K562 (cell line): Measurements from ENCODE around the gene SIRT3. TPM values are rescaled to one million over a fixed set of nuclear protein-coding genes. Genes with fewer than 3 reads are reported as not detected.

ENCODE experiments used
- ARHGAP35 ChIP-seq: fragments of 450-650 bp; IDR thresholded peaks from 2 replicates; pipeline ENCODE4 v1.6.1; 2018; ENCODE audit not compliant: partially characterized antibody
- DDX20 ChIP-seq: fragments of 450-650 bp; IDR thresholded peaks from 2 replicates; pipeline ENCODE4 v1.6.1; 2016; ENCODE audit warnings: missing genetic modification characterization, low read depth, mild to moderate bottlenecking, missing compliant biosample characterization, moderate library complexity
- ILF3 ChIP-seq: fragments of 450-650 bp; IDR thresholded peaks from 2 replicates; pipeline ENCODE4 v1.6.1; 2018; ENCODE audit warnings: antibody characterized with exemption, mild to moderate bottlenecking, moderate library complexity, borderline replicate concordance
- MYNN ChIP-seq, 2 experiments: sonication (generic); formaldehyde crosslinking in 1 of 2; IDR thresholded peaks; 2 replicates each; pipeline versions ENCODE4 v1.5.0 to v1.6.1; 2016 to 2020; ENCODE audit warnings: antibody characterized with exemption in 1 of 2, missing genetic modification reagents in 1 of 2
- NUFIP1 ChIP-seq: fragments of 450-650 bp; IDR thresholded peaks from 2 replicates; pipeline ENCODE4 v1.6.1; 2018; ENCODE audit not compliant: partially characterized antibody
- PRMT5 ChIP-seq: sonication (generic); formaldehyde crosslinking; IDR thresholded peaks from 2 replicates; pipeline ENCODE4 v1.5.0; 2020; ENCODE audit warnings: missing genetic modification reagents
- PRPF4 ChIP-seq: fragments of 200-400 bp; formaldehyde crosslinking; IDR thresholded peaks from one replicate; pipeline ENCODE4 v1.6.1; 2017; ENCODE audit warnings: low read length, low read depth, mild to moderate bottlenecking; ENCODE audit not compliant: insufficient read depth, poor library complexity, severe bottlenecking
- RREB1 ChIP-seq: fragments of 250-450 bp; sonication (Bioruptor Pico); IDR thresholded peaks from 2 replicates; pipeline ENCODE4 v1.4.0; 2020
- SAP30 ChIP-seq: fragments of 200-600 bp; sonication (generic); IDR thresholded peaks from 2 replicates; pipeline ENCODE4 v1.6.1; 2012; ENCODE audit warnings: borderline replicate concordance, low read depth, mild to moderate bottlenecking, moderate library complexity, low read length, control low read depth, inconsistent platforms; ENCODE audit not compliant: insufficient read depth, poor library complexity, severe bottlenecking
- ZNF133 ChIP-seq: fragments of 250-450 bp; sonication (Bioruptor Pico); IDR thresholded peaks from 2 replicates; pipeline ENCODE4 v1.4.0; 2020; ENCODE audit warnings: mild to moderate bottlenecking
- ZNF778 ChIP-seq: fragments of 450-650 bp; formaldehyde crosslinking; IDR thresholded peaks from 2 replicates; pipeline ENCODE4 v1.4.0; 2020; ENCODE audit warnings: mild to moderate bottlenecking, moderate library complexity
- polyA plus RNA-seq, 8 experiments: library from polyadenylated mRNA; depleted of rRNA in 4 of 8; stranded (reverse) in 5 of 8; unstranded in 3 of 8; fragments of >200 nt; fragmentation: Nextera tagmentation in 2 of 8; fragmentation: Illumina TruSeq in 1 of 8; extraction: Ambion mirVana in 2 of 8; extraction: Trizol in 1 of 8; gene quantifications; 2 replicates each; pipeline versions ENCODE4 v1.2.1 to v1.2.3, GENCODE V29; 2011 to 2014; ENCODE audit warnings: inconsistent platforms in 1 of 8, missing spikeins in 1 of 8
- total RNA-seq, 7 experiments: library from RNA; depleted of rRNA in 6 of 7; stranded (reverse); fragments of >200 nt in 6 of 7; fragmentation: Illumina TruSeq in 2 of 7; extraction: Trizol in 2 of 7; gene quantifications; 2 replicates each; pipeline versions ENCODE4 v1.2.1 to v1.2.3, GENCODE V29; 2011 to 2021; ENCODE audit warnings: low replicate concordance in 1 of 7
- TF ChIP-seq, protein P1 (sequence below): fragments of 450-650 bp; IDR thresholded peaks from 2 replicates; pipeline ENCODE4 v1.6.1; 2016; ENCODE audit warnings: borderline replicate concordance
- TF ChIP-seq, protein P2 (sequence below), 2 experiments: IDR thresholded peaks; 2 replicates each; pipeline ENCODE4 v1.6.1; 2011; ENCODE audit warnings: borderline replicate concordance in 1 of 2, control low read depth in 1 of 2, low read depth in 1 of 2, low read length in 1 of 2, mild to moderate bottlenecking in 1 of 2, mixed read lengths in 1 of 2, moderate library complexity in 1 of 2; ENCODE audit not compliant: insufficient read depth in 1 of 2, insufficient read length in 1 of 2, poor library complexity in 1 of 2, severe bottlenecking in 1 of 2; ENCODE audit errors: extremely low read depth in 1 of 2
- TF ChIP-seq, protein P3 (sequence below): fragments of 250-450 bp; sonication (Bioruptor Pico); IDR thresholded peaks from 2 replicates; pipeline ENCODE4 v1.9.0; 2021; ENCODE audit warnings: mild to moderate bottlenecking, inconsistent platforms

The SIRT3 gene
- total and polyA plus RNA-seq, 9 of the 15 experiments (the other 6 are each of a cell fraction or from before 2014, with no cell fraction given) = 1.9 to 27.5 (median 14.5) TPM

DNA sequence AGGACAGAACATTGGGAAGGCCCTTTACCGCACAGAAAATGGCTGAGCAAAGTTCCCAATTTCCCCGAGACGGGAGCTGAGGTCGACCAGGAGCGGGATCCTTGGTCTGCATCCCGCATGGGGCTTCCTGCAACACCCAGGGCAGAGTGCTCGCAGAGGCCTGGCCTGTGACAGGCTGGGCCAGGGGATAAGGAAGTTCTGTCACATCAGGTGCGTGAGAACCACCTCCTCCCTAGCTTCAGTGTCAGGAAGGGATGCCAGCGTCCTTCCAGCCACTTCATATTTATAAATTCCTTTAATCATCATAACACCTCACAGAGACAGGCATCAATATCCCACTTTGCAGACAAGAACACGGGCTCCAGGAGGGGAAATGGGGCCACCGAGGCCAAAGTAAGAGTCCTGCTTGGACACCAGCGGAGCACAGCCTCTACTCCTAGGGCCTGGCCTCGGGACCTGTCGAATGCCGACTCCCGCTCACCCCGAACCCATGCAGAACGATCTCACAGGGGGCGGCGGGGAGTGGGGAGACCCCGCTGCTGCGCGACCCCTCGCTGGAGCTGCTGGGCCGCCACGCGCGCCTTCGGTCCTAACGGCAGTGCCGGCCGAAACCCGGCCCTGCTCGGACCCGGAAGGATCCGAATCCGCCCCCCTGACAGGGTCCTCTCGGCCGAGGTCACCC lies 29.5 kb downstream of the SIRT3 start (continued):
- TF ChIP-seq ZNF133 (CRISPR knock-in tag) (no peak), NUFIP1 (no peak), ILF3 (peak; percentile 68; the same call in 1 of the 2 replicates), ZNF778 (no peak), ARHGAP35 (no peak), PRMT5 (CRISPR knock-in tag) (peak; percentile 74; the same call in 1 of the 2 replicates), PRPF4 (peak; percentile 44), DDX20 (no peak), RREB1 (CRISPR knock-in tag) (0 out of 2 replicates have a peak, but pooled peaks have one; percentile 10), MYNN (IDR thresholded peaks at IDR 0.05) (no peak), MYNN (CRISPR knock-in tag; IDR thresholded peaks at IDR 0.05) (0 out of 2 replicates have a peak, but pooled peaks have one; percentile 50), SAP30 (peak; percentile 57)
- TF ChIP-seq, protein P1, sequence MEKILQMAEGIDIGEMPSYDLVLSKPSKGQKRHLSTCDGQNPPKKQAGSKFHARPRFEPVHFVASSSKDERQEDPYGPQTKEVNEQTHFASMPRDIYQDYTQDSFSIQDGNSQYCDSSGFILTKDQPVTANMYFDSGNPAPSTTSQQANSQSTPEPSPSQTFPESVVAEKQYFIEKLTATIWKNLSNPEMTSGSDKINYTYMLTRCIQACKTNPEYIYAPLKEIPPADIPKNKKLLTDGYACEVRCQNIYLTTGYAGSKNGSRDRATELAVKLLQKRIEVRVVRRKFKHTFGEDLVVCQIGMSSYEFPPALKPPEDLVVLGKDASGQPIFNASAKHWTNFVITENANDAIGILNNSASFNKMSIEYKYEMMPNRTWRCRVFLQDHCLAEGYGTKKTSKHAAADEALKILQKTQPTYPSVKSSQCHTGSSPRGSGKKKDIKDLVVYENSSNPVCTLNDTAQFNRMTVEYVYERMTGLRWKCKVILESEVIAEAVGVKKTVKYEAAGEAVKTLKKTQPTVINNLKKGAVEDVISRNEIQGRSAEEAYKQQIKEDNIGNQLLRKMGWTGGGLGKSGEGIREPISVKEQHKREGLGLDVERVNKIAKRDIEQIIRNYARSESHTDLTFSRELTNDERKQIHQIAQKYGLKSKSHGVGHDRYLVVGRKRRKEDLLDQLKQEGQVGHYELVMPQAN = peak; percentile 34
- TF ChIP-seq, protein P2, sequence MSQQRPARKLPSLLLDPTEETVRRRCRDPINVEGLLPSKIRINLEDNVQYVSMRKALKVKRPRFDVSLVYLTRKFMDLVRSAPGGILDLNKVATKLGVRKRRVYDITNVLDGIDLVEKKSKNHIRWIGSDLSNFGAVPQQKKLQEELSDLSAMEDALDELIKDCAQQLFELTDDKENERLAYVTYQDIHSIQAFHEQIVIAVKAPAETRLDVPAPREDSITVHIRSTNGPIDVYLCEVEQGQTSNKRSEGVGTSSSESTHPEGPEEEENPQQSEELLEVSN (IDR thresholded peaks at IDR 0.05; ENCODE audit: borderline replicate concordance in 1 of 2, extremely low read depth in 1 of 2, insufficient read depth in 1 of 2, insufficient read length in 1 of 2, low read depth in 1 of 2, low read length in 1 of 2, poor library complexity in 1 of 2, severe bottlenecking in 1 of 2) = peak in 1 of 2 experiments; percentile 4
- TF ChIP-seq, protein P3, sequence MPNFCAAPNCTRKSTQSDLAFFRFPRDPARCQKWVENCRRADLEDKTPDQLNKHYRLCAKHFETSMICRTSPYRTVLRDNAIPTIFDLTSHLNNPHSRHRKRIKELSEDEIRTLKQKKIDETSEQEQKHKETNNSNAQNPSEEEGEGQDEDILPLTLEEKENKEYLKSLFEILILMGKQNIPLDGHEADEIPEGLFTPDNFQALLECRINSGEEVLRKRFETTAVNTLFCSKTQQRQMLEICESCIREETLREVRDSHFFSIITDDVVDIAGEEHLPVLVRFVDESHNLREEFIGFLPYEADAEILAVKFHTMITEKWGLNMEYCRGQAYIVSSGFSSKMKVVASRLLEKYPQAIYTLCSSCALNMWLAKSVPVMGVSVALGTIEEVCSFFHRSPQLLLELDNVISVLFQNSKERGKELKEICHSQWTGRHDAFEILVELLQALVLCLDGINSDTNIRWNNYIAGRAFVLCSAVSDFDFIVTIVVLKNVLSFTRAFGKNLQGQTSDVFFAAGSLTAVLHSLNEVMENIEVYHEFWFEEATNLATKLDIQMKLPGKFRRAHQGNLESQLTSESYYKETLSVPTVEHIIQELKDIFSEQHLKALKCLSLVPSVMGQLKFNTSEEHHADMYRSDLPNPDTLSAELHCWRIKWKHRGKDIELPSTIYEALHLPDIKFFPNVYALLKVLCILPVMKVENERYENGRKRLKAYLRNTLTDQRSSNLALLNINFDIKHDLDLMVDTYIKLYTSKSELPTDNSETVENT (CRISPR knock-in tag) = 0 out of 2 replicates have a peak, but pooled peaks have one; percentile 10
